HG02938 (cell line): ENCODE data around the gene LARP6.
"Not testable (repeated sequence)": the region's sequence is repeated elsewhere in the genome, so short reads cannot be mapped to it uniquely, and the experiment has no call there.

ENCODE experiments used
- ATAC-seq: cut with Tn5 transposase; IDR thresholded peaks from one replicate; pipeline ENCODE4 v1.9.1; 2021; ENCODE audit warnings: mild to moderate bottlenecking, moderate library complexity; ENCODE audit not compliant: unreplicated experiment

Gene LARP6

DNA sequence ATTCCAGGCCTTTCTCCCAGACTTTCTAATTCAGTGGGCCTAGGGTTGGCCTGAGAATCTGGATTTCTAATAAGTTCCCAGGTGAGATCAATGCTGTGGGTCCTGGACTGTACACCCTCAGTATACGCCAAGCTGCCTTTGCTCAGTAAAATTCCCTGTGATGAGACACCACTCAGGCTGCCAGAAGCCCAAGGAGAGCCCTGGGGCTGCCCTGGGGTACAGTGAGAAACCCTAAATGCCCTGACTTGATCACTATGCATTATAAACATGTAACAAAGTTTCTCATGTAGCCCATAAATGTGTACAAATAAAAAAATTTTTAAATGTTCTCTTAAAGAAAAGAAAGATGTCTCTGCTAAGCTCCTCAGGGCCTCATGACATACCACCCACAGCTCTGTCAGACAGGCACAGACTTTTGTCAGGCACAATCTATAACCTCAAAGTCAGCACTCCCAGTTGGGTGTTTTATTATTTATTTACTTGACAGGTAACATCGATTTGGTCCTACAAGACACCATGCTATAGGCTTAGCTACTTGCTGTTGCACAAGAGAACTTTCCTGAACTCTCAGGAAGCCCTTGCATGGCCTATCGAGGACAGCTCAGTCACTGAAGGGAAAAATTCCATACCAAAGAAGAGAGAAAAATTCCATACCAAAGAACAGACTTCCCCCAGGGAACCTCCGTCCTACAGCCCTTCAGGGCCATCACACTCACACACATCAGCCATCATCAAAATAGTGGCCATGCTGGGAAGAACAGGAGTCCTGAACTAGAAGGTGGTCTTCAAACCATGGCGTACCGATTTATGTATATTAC, 22.7 kb downstream of the LARP6 start:
- no peak for ATAC-seq

DNA sequence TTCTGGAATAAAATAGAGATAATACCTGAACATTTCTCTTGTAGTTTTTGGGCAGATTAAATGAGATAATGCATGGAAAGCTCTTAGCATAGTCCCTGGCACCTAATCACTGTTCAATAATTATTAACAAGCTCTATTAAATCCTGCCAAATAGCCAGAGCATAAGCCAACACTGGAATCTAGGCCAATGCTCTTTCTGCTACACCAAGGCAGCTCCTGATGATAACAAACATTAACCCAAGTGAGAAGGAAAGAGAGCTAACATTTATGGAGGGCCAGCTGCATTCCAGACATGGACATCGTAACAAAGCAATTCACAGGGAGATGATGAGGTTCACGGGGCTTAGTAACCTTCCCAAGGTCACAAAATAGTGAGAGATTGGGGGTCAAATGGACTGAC, 23.3 kb downstream of the LARP6 start:
- no peak for ATAC-seq

DNA sequence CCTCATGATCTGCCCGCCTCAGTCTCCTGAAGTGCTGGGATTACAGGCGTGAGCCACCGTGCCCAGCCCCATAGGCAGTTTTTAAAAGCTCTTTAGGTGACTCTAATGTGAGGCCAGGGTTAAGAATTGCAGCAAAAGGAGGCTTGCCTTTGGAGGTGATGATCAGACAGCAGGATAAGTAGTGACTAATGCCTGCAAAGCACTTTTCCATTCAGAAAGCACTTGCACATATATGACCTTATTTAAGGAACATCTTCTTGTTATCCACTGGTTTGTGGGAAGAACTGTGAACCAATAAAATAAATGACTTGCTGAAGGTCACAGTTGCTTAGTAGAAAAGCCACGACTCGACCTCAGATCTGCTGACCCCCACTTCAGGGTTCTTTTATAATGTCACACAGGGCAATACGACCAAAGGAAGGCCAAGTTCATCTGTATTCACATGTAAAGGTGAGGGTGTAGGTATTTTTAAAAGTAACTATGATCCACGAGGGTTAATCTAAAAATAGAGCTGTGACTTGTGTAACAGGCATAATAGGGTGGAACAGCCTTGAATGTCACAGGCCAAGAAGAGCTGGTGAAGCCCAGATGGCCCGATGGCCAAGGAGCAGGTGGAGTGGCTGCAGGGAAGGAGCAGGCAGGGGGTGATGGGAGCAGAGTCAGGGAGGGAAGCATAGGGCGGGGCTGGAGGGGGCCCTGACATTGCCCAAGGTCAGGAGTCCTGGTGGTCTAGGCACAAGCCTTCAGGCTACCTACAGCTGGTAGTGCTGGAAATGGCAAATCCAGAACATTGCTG, 24.4 kb downstream of the LARP6 start:
- no peak for ATAC-seq

DNA sequence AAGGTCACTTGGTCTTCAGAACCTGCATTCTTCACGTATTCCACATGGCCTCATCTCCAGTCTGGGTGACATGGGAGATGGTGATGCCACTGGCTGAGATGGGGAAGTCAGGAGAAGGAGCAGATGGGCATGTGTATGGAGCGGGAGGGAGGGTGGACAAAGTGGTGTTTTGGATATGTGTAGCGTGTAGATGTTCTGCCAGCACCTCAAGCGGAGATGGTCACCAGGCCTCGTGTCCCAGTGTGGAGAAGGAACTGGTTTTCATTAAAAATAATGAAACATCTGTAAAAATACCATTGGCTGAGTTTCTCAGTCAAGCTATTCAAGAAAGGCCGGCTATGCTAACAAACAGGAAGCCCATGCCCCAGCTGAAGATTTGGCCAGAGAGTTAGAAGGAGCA, 26.2 kb downstream of the LARP6 start:
- ATAC-seq, result no peak

DNA sequence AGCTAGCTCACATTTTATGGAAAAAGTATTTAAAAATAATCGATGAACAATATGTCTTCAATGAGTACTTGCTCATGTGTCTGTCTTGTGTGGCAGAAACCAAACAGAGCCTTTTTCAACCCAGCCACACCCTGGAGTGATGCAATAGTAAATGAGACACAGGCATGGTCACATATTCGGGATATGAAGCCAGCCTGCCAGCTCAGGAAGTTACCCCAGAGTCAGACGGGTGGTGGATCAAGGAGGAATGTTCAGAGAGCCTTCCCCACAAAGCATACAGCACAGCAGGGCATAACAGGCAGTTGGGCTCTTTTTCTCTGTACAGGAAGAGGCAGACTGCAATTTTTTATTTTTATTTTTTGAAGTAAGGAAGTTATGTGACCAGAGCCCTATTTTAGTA, 27.3 kb downstream of the LARP6 start:
- ATAC-seq, result no peak

DNA sequence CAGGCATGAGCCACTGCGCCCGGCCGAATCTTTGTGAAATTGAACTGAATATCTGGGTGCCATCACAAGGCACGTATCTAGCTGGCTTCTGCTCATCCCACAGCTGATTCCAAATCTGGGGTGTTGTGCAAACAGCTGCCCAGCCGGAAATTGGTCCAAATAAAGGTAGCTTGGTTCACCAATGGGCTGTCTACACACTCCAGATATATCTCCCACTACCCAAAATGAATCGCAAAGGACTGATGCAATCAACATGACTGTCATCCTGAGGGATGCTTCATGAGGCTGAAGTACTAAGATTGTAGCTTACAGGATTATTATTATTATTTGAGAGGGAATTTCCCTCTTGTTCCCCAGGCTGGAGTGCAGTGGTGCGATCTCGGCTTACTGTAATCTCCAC, 28.1 kb downstream of the LARP6 start:
- ATAC-seq, result no peak

DNA sequence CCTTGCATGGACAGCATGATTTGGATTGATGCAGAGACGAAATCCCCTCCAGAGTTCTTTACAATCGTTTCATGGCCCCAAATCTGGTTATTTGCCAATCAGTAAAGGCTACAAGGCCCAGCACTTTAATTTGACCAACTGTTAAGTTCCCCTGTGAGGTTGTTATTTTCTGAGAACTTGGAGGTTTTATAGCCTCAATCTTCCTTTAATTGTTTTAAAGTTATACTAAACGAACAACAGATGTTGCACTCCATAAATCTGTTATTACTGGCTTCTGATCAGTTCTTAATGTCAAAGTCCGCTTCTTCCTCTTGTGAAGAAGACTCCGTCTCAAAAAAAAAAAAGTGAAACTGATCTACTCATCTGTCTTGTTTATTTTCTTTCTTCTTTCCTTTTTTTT, 30.8 kb downstream of the LARP6 start:
- ATAC-seq, result no peak

DNA sequence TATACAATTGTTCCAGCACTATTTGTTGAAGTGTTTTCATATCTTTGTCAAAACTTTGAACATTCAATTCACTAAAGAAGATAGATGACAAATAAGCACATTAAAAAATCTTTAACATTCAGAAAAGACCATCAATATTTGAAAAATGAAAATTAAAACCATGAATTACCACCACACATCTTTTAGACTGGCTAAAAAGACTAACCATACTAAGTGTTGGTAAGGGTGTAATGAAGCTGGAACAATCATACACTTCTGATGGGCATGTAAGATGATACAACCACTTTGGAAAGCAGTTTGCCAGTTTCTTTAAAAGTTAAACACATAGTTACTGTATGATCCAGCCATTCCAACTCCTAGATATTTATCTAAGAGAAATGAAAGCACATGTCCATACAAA, 33.7 kb downstream of the LARP6 start:
- no peak for ATAC-seq

DNA sequence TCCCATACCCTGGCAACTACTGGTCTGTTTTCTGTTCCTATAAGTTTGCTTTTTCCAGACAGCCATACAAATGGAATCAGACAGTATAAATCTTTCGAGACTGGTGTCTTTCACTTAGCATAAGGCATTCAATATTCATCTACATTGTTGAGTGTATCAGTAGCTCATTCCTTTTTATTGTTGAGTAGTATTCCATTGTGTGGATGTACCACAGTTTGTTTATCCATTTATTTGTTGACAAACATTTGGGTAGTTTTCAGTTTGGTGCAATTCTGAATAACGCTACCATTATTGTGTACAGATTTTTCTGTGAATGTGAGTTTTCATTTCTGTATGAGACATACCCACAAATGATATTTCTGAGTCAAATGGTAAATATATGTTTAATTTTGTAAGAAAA, 35.4 kb downstream of the LARP6 start:
- no peak for ATAC-seq

DNA sequence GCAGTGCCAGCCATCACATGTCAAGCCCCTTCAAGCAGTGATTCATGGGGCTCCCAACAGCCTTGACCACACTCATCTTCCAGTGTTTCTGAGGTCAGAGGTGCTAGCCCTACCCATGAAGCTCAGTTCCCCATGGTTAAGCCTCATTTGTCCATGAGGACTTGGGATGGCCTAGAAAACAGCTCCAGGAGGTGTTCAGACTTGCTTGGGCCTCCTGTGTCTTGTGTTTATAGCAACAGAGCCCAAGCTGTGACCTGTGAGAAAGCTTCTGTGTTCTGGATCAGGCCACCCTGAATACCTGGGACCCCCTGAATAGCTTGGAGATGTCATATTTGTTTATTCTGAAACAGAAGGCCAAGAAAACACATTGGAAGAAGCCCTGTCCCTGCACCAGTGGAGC, 36.7 kb downstream of the LARP6 start:
- no peak for ATAC-seq

DNA sequence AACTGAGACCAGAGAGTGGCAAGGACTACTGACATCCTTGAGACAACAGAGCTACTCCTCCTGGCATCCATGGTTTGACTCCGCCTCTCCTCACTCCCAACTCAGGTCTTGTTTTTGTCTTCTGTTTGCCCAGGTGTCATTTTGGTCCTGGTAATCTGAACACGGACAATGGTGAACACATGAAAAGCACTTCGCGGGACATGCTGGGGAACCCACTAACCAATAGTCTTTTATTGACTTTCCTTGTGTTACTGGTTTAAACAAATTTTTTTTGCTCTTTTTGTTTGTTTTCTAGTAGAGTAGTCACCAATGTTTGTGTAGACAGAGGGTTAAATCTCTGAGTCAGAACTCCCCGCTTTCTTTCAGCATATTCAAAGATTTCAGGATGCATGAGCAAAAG, 38.4 kb downstream of the LARP6 start:
- no peak for ATAC-seq

DNA sequence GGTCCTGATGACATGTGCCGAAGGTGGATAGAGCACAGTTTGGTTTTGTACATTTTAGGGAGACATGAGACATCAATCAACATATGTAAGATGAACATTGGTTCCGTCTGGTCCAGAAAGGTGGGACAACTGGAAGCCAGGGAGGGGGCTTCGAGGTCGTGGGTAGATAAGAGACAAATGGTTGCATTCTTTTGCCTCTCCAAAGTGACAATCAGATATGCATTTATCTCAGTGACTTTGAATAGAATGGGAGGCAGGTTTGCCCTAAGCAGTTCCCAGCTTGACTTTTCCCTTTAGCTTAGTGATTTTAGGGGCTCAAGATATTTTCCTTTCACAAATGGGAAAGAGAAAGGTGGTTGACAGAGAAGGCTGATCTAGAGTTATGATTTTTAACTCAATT, 38.9 kb downstream of the LARP6 start:
- not testable (repeated sequence) for ATAC-seq

DNA sequence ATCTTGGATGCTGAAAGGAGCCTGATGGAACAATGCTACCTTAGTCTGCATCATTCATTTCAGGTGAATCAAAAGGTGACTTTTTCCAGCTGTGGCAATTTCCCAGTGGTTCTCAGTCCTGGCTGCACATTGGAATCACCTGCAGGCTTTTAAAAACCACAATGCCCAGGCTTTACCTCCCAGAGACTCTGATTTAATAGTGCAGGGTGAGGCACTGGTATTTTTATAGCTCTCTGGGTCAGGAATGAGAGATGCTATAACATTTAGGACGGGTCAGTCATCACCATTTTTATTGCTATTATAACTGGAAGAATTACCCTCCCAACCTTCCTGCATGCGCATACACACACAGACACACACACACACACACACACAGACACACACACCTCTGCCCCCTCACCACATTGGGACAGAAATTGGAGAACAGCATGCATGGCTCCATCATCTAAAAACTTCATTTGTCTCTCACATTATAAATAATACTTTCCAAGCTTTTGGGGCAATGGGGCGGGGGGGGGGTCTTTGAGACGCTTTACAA, 41.1 kb downstream of the LARP6 start:
- no peak for ATAC-seq

DNA sequence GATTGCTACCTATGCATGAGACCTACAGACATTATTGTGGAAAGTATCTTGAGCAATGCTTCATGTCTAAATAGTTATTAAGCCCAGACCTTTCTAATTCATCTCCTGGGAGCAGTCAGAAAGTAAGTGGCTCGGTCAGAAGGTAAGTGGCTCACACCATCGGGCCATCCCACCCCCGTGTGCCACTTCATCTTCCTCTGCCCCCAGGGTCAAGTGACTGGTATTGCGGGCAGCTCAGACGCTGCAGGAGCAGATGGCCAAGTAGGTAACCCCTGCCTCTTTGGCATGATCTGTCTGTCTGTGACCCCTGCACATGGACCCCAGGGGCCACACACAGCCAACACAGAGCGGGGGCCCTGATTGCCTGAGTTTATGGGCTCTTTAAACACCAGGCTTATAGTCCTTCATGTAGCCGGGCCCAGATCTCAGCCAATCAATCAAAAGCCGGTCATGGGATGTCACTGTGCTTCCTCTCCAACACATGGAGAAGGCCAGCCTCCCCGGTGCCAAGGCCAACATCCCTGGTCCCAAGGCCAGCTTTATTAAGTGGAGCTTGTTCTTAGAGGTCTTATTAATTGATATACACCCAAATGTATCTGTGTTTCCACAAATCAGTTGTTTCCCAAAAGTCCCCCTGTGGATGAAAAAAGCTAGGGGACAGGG, 42.9 kb downstream of the LARP6 start:
- no peak for ATAC-seq

DNA sequence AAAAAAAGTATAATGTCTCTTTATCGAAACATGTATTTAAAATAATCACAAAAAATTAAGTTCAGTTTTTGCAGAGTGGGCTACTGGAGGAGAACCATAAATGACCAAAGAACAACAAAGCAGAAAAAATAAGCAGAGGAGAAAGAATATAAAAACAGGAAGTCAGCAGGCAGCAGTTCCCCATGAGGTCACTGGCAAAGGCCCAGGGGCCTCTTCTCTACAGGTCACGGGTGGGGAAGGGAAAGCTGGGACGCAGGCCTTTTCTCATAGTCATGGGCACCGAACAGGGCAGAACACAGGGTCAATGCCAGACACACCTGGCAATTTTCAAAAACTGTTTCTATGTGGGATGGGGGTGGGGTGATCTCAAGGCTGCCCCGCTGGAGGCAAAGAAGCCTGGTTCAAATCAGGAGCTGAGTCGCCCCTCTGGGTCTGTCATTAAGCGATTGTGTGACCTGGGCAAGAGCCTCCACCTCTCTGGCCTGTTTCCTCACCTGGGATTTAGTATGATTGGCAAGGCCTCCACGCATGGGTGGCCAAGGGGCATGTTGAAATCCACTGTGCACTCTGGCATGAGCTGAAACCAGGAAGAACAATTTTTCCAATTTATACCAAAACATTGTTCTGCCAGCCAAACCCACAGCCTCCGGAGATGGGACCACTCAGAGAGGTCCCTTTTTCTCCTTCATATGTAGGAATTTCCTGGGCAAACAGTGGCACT, 46.8 kb downstream of the LARP6 start:
- ATAC-seq, result no peak

DNA sequence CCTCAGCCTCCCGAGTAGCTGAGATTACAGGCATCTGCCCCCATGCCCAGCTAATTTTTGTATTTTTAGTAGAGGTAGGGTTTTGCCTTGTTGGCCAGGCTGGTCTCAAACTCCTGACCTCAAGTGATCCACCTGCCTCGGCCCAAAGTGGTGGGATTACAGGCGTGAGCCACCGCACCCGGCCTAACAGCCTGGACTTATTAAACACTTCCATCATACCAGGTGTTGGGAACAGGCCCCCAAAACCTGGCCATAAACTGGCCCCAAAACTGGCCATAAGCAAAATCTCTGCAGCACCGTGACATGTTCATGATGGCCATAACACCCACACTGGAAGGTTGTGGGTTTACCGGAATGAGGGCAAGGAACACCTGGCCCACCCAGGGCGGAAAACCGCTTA, 49.6 kb downstream of the LARP6 start:
- not testable (repeated sequence) for ATAC-seq

DNA sequence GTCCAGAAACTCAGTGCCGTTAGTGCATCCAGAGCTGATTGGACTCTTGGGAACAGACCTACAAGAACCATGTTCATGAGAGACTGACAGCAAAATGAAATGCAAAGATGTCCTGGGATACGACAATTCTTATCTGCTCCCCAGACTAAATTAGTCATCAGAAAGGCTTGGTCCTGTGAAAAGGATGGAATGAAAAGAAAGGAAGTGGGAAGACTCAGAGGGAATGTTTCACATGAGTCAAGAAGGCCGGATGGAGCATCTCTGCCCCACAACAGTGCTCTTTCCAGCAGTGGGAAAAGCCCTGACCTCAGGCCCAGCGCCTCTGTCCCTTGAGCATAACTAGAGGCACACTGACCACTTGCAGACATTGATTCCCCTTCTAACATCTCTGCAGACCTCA, 51.3 kb downstream of the LARP6 start:
- ATAC-seq, result no peak

DNA sequence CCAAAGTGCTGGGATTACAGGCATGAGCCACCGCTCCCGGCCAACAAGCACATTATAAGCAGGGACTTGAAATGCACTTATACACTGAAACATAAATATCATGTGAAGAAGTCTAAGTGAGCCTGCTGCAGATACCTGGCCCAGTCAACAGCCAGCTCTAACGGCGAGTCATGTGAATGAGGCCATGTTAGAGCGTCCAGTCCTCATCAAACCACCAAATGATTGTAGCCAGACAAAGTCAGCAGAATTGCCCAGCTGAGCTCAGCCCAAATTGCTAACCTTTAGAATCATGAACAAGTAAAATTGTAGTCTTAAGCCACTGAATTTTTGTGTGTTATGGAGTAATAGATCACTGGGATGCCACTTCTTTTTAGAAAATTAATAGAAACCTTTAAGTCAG, 52.8 kb downstream of the LARP6 start:
- no peak for ATAC-seq

DNA sequence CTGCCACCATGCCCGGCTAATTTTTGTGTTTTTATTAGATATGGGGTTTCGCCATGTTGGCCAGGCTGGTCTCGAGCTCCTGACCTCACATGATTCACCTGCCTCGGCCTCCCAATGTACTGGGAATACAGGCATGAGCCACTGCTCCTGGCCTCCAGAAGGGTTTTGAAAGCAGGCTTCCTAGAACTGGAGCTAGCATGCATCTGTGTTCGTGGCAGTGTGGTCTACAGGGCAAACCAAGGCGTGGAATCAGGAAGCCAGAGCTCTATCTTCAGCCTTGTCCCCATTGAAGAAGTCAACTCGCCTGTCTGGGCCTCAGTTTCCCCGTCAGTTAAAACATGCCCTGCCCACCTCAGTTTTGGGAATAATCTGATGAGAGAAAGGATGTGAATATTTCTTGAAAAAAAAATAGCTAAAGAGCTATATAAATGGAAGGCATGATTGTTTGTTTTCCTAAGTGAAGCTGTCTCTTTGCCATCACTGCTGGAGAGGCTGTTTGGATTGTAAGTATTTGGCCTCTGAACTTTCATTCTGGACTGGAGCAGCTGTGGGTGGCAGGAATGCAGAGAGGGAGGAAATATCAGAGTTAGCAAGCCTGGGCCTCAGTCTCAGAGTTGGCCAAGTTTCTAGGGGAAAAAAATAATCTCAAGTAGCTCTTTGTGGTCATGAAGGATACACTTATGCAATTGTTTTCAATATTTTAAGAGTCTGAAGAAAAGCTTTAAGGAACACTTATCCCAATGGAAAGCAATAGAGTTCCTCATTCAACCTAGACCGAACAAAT, 54.1 kb downstream of the LARP6 start:
- no peak for ATAC-seq

DNA sequence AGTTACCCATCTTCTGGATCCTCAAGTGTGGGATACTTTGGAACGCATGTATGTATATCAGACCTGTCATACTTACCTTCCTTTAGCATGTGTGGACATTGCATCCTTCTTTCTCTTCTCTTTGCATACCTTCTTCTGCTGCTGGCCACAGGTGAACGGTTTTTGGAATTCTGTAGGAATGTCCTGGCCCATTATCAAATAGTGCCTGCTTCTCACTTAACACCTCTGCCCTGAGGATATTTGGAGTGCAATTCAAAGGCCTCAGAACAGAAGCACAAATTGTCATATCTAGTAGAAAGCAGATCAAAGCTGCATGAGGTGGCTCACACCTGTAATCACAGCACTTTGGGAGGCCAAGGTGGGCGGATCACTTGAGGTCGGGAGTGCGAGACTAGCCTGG, 56.5 kb downstream of the LARP6 start:
- no peak for ATAC-seq
